Fibroblast of lung (primary cell): ENCODE measurements around the gene FSTL3.
"Not testable (repeated sequence)": the region's sequence is repeated elsewhere in the genome, so short reads cannot be mapped to it uniquely, and the experiment has no call there.

ENCODE experiments used
- EZH2 ChIP-seq: IDR thresholded peaks from 2 replicates; pipeline ENCODE4 v1.5.1; 2012; ENCODE audit warnings: low read length, control low read depth, mild to moderate bottlenecking; ENCODE audit errors: missing control alignments
- TF ChIP-seq, protein P1 (sequence below), 2 donors: IDR thresholded peaks in 1 of 2; conservative IDR thresholded peaks in 1 of 2; 1 replicate in 1 of 2; 2 replicates in 1 of 2; pipeline ENCODE4 v1.5.1; 2011 to 2012; ENCODE audit warnings: low read length in 2 of 2, control low read depth in 1 of 2, inconsistent platforms in 1 of 2, low read depth in 1 of 2, mild to moderate bottlenecking in 1 of 2

DNA sequence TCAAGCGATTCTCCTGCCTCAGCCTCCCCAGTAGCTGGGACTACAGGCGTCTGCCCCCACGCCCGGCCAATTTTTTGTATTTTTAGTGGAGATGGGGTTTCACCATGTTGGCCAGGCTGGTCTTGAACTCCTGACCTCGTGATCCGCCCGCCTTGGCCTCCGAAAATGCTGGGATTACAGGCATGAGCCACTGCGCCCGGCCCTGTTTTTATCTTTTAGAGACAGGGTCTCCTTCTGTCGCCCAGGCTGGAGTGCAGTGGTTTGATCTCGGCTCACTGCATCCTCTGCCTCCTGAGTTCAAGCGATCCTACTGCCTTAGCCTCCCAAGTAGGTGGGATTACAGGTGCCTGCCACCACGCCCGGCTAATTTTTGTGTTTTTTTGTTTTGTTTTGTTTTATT, 22.3 kb downstream of the FSTL3 start:
- not testable (repeated sequence) for TF ChIP-seq EZH2
- TF ChIP-seq, protein P1, sequence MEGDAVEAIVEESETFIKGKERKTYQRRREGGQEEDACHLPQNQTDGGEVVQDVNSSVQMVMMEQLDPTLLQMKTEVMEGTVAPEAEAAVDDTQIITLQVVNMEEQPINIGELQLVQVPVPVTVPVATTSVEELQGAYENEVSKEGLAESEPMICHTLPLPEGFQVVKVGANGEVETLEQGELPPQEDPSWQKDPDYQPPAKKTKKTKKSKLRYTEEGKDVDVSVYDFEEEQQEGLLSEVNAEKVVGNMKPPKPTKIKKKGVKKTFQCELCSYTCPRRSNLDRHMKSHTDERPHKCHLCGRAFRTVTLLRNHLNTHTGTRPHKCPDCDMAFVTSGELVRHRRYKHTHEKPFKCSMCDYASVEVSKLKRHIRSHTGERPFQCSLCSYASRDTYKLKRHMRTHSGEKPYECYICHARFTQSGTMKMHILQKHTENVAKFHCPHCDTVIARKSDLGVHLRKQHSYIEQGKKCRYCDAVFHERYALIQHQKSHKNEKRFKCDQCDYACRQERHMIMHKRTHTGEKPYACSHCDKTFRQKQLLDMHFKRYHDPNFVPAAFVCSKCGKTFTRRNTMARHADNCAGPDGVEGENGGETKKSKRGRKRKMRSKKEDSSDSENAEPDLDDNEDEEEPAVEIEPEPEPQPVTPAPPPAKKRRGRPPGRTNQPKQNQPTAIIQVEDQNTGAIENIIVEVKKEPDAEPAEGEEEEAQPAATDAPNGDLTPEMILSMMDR (conservative IDR thresholded peaks at IDR 0.05 in 1 of 2, IDR thresholded peaks at IDR 0.05 in 1 of 2; ENCODE audit: low read depth in 1 of 2, low read length in 2 of 2), result not testable (repeated sequence)
